ENCODE measurements around the gene GINM1.

GRCh38 chr6:149566410-149567193, 427 bp downstream of the GINM1 start:
- no peak for TF ChIP-seq CTCF (IDR thresholded peaks at IDR 0.05; ENCODE audit: low read length)
- no peak for TF ChIP-seq EZH2 (IDR thresholded peaks at IDR 0.05; ENCODE audit: borderline replicate concordance, low read length)

Data from OCI-LY1 (cell line).